ENCODE data around the gene SIAH2.

Gene SIAH2

GRCh38 chr3:150749255-150749654 is 13.7 kb downstream of the SIAH2 start:
- no peak for FAIRE-seq
- DNase-seq (ENCODE audit: low spot score): no peak

- DNase-seq (ENCODE audit: low spot score) (no peak), FAIRE-seq (no peak)
Observed at GRCh38 chr3:150748684-150749047, 14.3 kb downstream of the SIAH2 start.

- DNase-seq (ENCODE audit: low spot score) (no peak), FAIRE-seq (no peak)
Observed at GRCh38 chr3:150747886-150748683, 14.9 kb downstream of the SIAH2 start.

- FAIRE-seq (no peak), DNase-seq (ENCODE audit: low spot score) (no peak)
Observed at GRCh38 chr3:150746791-150747590, 16.0 kb downstream of the SIAH2 start.

- no peak for FAIRE-seq
Observed at GRCh38 chr3:150745832-150746231, 17.1 kb downstream of the SIAH2 start.

GRCh38 chr3:150744919-150745211 is 18.1 kb downstream of the SIAH2 start:
- FAIRE-seq (no peak), DNase-seq (ENCODE audit: low spot score) (no peak)

More at GRCh38 chr3:150745832-150746231, 17.1 kb downstream of the SIAH2 start:
- DNase-seq (ENCODE audit: low spot score): no peak

GRCh38 chr3:150744041-150744918 is 18.7 kb downstream of the SIAH2 start:
- DNase-seq (ENCODE audit: low spot score) (no peak), FAIRE-seq (no peak)

- DNase-seq (ENCODE audit: low spot score) (peak; percentile 75), FAIRE-seq (peak; percentile 17)
Observed at GRCh38 chr3:150743508-150743907, 19.5 kb downstream of the SIAH2 start.

GRCh38 chr3:150742679-150743078 is 20.3 kb downstream of the SIAH2 start:
- DNase-seq (ENCODE audit: low spot score) (no peak), FAIRE-seq (no peak)

GRCh38 chr3:150742141-150742523 is 20.8 kb downstream of the SIAH2 start:
- DNase-seq (ENCODE audit: low spot score) (no peak), FAIRE-seq (no peak)

- no peak for DNase-seq (ENCODE audit: low spot score)
- FAIRE-seq: no peak
Observed at GRCh38 chr3:150741497-150742140, 21.4 kb downstream of the SIAH2 start.

- DNase-seq (ENCODE audit: low spot score) (no peak), FAIRE-seq (no peak)
Observed at GRCh38 chr3:150740733-150741496, 22.1 kb downstream of the SIAH2 start.

- no peak for FAIRE-seq
- no peak for DNase-seq (ENCODE audit: low spot score)
Observed at GRCh38 chr3:150739877-150740645, 22.9 kb downstream of the SIAH2 start.

- FAIRE-seq: no peak
Observed at GRCh38 chr3:150739200-150739863, 23.6 kb downstream of the SIAH2 start.

GRCh38 chr3:150738688-150739087 is 24.3 kb downstream of the SIAH2 start:
- DNase-seq (ENCODE audit: low spot score) (peak; percentile 74), FAIRE-seq (no peak)

More at GRCh38 chr3:150739200-150739863, 23.6 kb downstream of the SIAH2 start:
- no peak for DNase-seq (ENCODE audit: low spot score)

GRCh38 chr3:150737874-150738679 is 24.9 kb downstream of the SIAH2 start:
- peak; percentile 82 for FAIRE-seq
- DNase-seq (ENCODE audit: low spot score): peak; percentile 78

GRCh38 chr3:150736903-150737832 is 25.8 kb downstream of the SIAH2 start:
- no peak for FAIRE-seq
- DNase-seq (ENCODE audit: low spot score): no peak

Data from RCC 7860 (cell line).